ENCODE measurements around the gene DSG4. TPM values are rescaled to one million over a fixed set of nuclear protein-coding genes. Genes with fewer than 3 reads are reported as not detected.

The DSG4 gene
- total RNA-seq, 6 donors from 2014 or later = not detected

- TF ChIP-seq EP300 (IDR thresholded peaks at IDR 0.05) (no peak), POLR2AphosphoS5 (IDR thresholded peaks at IDR 0.05) (no peak), POLR2A (IDR thresholded peaks at IDR 0.05) (no peak), CTCF (IDR thresholded peaks at IDR 0.05) (no peak)
- DNase-seq = no peak
- H3K9me3 ChIP-seq = no peaks in the 10 kb centered on the region
- no peak overlapping the region for H3K4me3 ChIP-seq
- H3K36me3 ChIP-seq = no peaks in the 10 kb centered on the region
- ATAC-seq (ENCODE audit: low FRiP score in 2 of 2) = no peak
- 76 to 86% methylated on average over 5 of the region's 5 CpGs for WGBS, 2 donors
- H3K27me3 ChIP-seq = no peaks in the 10 kb centered on the region
- H3K4me1 ChIP-seq = no peaks in the 10 kb centered on the region
- no peak overlapping the region for H3K27ac ChIP-seq
Measured at GRCh38 chr18:31356025-31356424, 20.6 kb upstream of the DSG4 start.

- DNase-seq = no peak
- H3K27me3 ChIP-seq = no peaks in the 10 kb centered on the region
- no peaks in the 10 kb centered on the region for H3K36me3 ChIP-seq
- TF ChIP-seq CTCF (IDR thresholded peaks at IDR 0.05) = no peak
- TF ChIP-seq POLR2A (IDR thresholded peaks at IDR 0.05) = no peak
- TF ChIP-seq EP300 (IDR thresholded peaks at IDR 0.05) = no peak
- no peak for TF ChIP-seq POLR2AphosphoS5 (IDR thresholded peaks at IDR 0.05)
- no peak for ATAC-seq (ENCODE audit: low FRiP score in 2 of 2)
- H3K4me1 ChIP-seq = no peaks in the 10 kb centered on the region
- H3K27ac ChIP-seq = no peak overlapping the region
- H3K9me3 ChIP-seq = no peaks in the 10 kb centered on the region
- no peak overlapping the region for H3K4me3 ChIP-seq
- 90 to 92% methylated on average over 4 of the region's 4 CpGs for WGBS, 2 donors
Measured at GRCh38 chr18:31364190-31364589, 12.4 kb upstream of the DSG4 start.

GRCh38 chr18:31369478-31369877 is 7.1 kb upstream of the DSG4 start:
- H3K27me3 ChIP-seq = no peaks in the 10 kb centered on the region
- H3K4me1 ChIP-seq = no peaks in the 10 kb centered on the region
- H3K27ac ChIP-seq = no peak overlapping the region
- no peak for DNase-seq
- no peaks in the 10 kb centered on the region for H3K36me3 ChIP-seq
- ATAC-seq (ENCODE audit: low FRiP score in 2 of 2) = no peak
- no peaks in the 10 kb centered on the region for H3K9me3 ChIP-seq
- no peak overlapping the region for H3K4me3 ChIP-seq
- TF ChIP-seq POLR2AphosphoS5 (IDR thresholded peaks at IDR 0.05) (no peak), EP300 (IDR thresholded peaks at IDR 0.05) (no peak), POLR2A (IDR thresholded peaks at IDR 0.05) (no peak), CTCF (IDR thresholded peaks at IDR 0.05) (no peak)

GRCh38 chr18:31371989-31372388 is 4.6 kb upstream of the DSG4 start:
- Histone ChIP-seq H3K27ac (no peak overlapping the region), H3K36me3 (no peaks in the 10 kb centered on the region), H3K9me3 (no peaks in the 10 kb centered on the region), H3K27me3 (no peaks in the 10 kb centered on the region), H3K4me3 (no peak overlapping the region), H3K4me1 (no peaks in the 10 kb centered on the region)
- ATAC-seq (ENCODE audit: low FRiP score in 2 of 2) (no peak), DNase-seq (no peak)
- TF ChIP-seq POLR2A (IDR thresholded peaks at IDR 0.05) (no peak), EP300 (IDR thresholded peaks at IDR 0.05) (no peak), CTCF (IDR thresholded peaks at IDR 0.05) (no peak), POLR2AphosphoS5 (IDR thresholded peaks at IDR 0.05) (no peak)

GRCh38 chr18:31373641-31374040 is 2.9 kb upstream of the DSG4 start:
- Histone ChIP-seq H3K27me3 (no peaks in the 10 kb centered on the region), H3K27ac (no peak overlapping the region), H3K4me1 (no peaks in the 10 kb centered on the region), H3K36me3 (no peaks in the 10 kb centered on the region), H3K4me3 (no peak overlapping the region), H3K9me3 (no peaks in the 10 kb centered on the region)
- DNase-seq = no peak
- WGBS, 2 donors = 73 to 90% methylated on average over 4 of the region's 4 CpGs
- no peak for TF ChIP-seq POLR2AphosphoS5 (IDR thresholded peaks at IDR 0.05)
- no peak for ATAC-seq (ENCODE audit: low FRiP score in 2 of 2)

All from upper lobe of left lung (tissue), 6 donors.